A549 (cell line): ENCODE measurements around the gene CISD3.

Experiments used
- BHLHE40 ChIP-seq: IDR thresholded peaks from 2 replicates; pipeline ENCODE4 v1.6.1; 2012; ENCODE audit warnings: low read depth, low read length, inconsistent platforms
- CHD4 ChIP-seq: fragments of 200-600 bp; sonication (generic); IDR thresholded peaks from 2 replicates; pipeline ENCODE4 v1.6.1; 2016; ENCODE audit warnings: antibody characterized with exemption, mild to moderate bottlenecking, borderline replicate concordance
- CTCF ChIP-seq: fragments of >200 bp; sonication (Bioruptor Twin); formaldehyde crosslinking; IDR thresholded peaks from 3 replicates; pipeline ENCODE4 v1.5.1; 2016
- MAX ChIP-seq: IDR thresholded peaks from 2 replicates; pipeline ENCODE4 v1.6.1; 2012
- MYC ChIP-seq: IDR thresholded peaks from 2 replicates; pipeline ENCODE4 v1.6.1; 2012; ENCODE audit warnings: mild to moderate bottlenecking, inconsistent platforms, low read length, improper control_type of control experiment, borderline replicate concordance
- POLR2A ChIP-seq: IDR thresholded peaks from 2 replicates; pipeline ENCODE4 v1.6.1; 2012; ENCODE audit warnings: mild to moderate bottlenecking, low read length
- RAD21 ChIP-seq, 2 experiments: fragments of >200 bp in 1 of 2; sonication (Bioruptor Twin) in 1 of 2; formaldehyde crosslinking in 1 of 2; IDR thresholded peaks in 1 of 2; conservative IDR thresholded peaks in 1 of 2; 2 replicates in 1 of 2; 3 replicates in 1 of 2; pipeline ENCODE4 v1.6.1; 2012 to 2018; ENCODE audit warnings: inconsistent platforms in 1 of 2
- ZFP36 ChIP-seq: fragments of 450-650 bp; IDR thresholded peaks from 2 replicates; pipeline ENCODE4 v1.6.1; 2014; ENCODE audit warnings: borderline replicate concordance; ENCODE audit not compliant: partially characterized antibody

- TF ChIP-seq MAX, result peak; percentile 97
- TF ChIP-seq ZFP36, result no peak
- TF ChIP-seq MYC, result no peak
- no peak for TF ChIP-seq RAD21 (conservative IDR thresholded peaks at IDR 0.05 in 1 of 2, IDR thresholded peaks at IDR 0.05 in 1 of 2)
- peak; percentile 85 for TF ChIP-seq POLR2A
- TF ChIP-seq CTCF, result no peak
- no peak for TF ChIP-seq BHLHE40
- no peak for TF ChIP-seq CHD4
These were observed 27.8 kb upstream of the CISD3 start for GRCh38 chr17:38702166-38702915.
